GM11168 (cell line): ENCODE measurements around the gene EYA2.

ENCODE experiments used
- in situ Hi-C: fragments of 300-500 bp; cut with MboI; formaldehyde crosslinking; loops from one replicate; pipeline ENCODE4 v1.12.0; 2022; ENCODE audit warnings: low sequenced_read_pairs; ENCODE audit not compliant: unreplicated experiment

Gene EYA2

DNA sequence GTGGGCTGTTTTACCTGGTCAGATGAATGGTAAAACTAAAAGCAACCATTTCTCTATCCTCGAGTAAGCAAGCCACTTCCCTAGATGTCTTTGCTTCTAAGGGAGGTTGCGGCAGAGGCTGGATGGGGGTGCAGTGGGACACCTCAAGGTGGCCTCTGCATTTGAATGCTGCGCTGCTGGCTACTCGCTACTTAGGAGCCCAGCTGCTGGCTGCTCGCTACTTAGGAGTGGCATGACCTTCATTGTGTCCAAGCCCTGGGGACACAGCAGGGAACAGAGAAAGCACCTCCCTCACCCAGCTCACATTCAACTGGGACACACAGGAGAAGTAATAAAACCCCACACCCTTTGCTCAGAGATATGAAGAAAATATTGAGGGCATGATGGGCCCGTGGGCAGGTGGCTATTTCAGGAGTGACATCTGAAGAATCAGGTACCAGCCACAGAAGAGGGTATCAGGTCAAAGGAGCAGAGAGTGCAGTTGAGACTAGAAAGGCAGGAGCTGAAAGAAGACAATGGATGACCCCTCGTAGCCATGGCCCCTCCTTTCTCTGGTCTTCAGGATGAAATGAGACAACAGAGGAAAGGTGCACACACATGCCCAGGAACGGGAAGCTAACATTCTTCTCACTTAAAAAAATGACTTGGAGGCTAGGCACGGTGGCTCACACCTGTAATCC, 312.5 kb downstream of the EYA2 start:
- in situ Hi-C loops, result no loop called here

DNA sequence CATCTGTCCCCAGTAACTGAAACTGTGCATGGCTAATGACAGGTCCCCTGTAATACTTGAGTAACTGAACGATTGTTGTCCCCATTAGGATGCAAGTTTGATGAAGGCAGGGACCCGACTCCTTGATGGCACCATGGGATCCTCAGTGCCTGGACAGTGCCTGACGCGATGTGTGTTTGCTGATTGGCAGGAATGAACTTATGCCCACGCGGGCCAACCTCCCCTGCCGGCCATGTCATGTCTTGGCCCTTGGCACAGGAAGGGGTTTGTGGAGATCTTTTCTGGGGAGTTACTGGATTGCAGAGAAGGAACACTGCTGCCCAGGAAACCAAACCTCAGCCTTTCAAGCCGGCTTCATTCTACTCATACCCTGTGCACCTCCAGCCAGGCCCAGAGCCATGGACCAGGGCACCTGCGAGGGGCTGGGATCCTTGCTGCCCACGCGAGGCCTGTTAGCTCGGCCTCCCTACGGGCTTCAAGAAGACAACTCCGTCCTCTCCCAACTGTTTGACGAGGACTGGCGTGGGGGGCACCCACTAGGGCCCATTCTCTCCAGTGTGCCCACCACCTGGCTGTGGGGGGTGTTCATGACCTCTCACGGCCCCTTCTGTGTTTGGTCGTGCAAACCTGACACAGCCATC, 314.0 kb downstream of the EYA2 start:
- in situ Hi-C loops, result no loop called here

DNA sequence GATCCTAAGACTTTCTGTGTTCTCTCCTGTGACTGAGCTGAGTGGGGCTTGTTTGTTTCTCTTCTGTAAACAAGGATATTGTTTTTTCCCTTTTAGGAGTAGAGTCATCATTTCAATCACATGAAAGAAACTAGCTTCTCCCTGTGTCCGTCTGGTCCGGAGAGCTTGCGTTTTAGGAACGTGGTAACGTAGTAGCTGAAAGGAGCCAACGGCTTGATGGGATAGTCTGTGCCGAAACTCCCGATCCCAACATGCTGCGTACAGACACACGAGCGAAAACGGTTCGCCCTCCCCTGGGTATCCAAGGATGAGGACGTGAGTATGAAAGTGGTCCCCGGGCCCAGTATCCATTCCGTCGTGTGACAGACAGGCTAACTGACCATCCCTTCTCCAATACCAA, 315.3 kb downstream of the EYA2 start:
- in situ Hi-C loops, result loop anchor here (5.0 kb wide), 1 partner anchor 177 kb away; no protein-coding TSS in a partner anchor

DNA sequence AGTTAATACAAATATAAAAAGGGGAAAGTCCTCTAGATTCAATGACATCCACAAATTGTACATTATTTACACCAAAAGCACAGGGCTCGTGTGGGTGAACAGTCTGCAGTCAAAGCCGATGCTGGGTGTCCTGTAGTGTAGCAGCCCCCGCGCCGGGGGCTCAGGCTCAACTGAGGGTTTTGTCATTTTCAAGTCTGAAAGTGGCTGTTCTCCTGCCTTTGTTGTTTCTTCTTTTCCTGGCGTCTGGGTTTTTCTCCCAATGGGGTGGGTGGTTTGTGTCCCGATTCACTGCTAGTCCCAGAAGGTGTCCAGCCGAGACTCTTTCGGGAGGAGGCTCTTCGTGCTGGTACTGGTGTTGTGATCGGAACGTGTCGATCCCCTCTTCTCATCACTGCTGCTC, 315.8 kb downstream of the EYA2 start:
- in situ Hi-C loops, result loop anchor here (5.0 kb wide), 1 partner anchor 177 kb away; no protein-coding TSS in a partner anchor

DNA sequence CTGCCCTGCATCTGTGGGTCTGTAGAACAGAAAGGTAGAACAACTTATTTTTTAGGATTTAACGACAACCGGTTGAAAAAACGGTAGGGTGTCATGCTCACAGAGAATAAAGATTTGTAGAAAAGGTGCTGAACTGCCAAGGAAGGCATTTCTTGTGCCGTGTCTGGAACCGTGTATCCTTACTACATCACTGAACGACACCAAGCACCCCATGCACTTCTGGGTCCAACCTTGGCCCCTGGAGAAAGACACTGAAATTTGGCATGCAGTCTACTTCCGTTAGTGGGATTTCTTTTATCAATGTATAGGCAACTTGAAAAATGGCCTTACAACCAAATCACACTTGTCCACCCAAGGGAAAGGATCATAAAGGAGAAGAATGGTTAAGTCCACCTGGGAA, 316.4 kb downstream of the EYA2 start:
- in situ Hi-C loops, result loop anchor here (5.0 kb wide), 1 partner anchor 176 kb away; no protein-coding TSS in a partner anchor

DNA sequence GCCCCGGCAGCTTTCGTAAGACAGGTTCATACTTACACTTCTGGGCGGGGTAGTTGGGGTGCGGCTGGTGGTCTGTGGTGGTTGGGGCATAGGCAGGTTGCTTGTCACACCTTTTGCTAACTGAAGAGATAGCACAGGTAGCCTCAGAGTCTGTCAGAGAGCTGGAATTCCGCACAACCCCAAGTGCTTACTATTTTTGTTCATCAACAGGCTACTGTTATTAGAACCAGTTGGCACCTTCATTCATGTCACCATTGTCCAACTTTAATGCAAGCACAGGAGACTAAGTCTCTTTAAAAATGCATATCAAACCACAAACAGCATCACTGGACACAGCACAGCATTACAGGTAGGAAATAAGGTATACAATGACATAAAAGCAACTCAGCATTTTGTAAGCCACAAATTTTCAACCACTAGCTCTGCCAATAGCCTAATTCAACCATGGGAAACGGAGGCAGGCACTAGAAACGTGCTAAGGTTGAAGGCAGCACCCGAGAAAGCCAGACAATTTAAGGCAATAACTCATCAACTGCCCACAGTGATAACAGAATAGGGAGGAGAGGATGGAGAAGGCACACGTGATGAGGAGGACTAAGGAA, 318.1 kb downstream of the EYA2 start:
- in situ Hi-C loops, result loop anchor here (5.0 kb wide), 1 partner anchor 175 kb away; no protein-coding TSS in a partner anchor

DNA sequence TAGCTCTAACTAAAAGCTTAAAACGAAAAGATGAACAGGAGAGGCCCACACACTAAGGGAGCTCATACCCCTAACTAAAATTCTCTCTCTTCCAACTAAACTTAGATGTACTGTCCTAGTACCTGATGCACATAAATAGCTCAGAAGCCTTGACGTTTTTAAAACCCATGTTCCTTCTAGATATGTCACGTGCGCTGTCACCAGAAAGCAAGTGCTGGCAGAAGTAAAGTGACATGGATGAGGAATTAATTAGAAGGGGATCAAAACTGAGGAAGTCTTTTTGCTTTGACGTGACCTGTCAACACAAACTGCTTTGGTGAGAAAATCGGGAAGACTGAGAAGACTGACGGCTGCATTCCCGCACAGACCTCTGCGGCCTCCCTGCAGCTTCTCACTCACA, 319.3 kb downstream of the EYA2 start:
- in situ Hi-C loops, result loop anchor here (5.0 kb wide), 1 partner anchor 173 kb away; no protein-coding TSS in a partner anchor

DNA sequence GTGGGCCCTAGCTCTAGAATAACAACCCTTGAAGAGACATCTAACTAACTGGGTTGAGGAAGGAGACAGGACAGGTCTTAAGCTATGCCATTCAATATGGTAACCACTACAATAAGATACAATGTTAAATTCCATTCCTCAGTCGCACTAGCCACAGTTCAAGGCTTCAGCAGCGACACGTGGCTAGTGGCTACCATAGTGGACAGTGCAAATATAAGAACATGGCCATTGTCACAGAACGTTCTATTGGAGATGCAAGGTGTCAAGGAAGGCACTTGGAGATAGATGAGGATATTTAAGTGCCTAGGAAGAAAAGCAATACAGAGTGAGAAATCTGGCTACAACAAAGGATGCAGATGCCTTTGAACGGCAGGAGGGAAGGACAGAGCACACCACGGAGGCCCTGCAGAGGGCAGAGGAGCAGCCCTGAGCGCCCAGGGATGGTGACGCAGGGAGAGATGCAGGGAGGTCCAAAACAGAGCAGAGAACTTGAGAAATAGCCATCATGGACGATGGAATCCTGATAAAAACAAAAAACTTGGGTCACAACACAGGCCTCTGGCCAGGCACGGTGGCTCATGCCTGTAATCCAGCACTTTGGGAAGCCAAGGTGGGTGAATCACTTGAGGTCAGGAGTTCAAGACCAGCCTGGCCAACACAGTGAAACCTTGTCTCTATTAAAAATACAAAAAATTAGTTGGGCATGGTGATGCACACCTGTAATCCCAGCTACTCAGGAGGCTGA, 321.2 kb downstream of the EYA2 start:
- in situ Hi-C loops, result no loop called here

DNA sequence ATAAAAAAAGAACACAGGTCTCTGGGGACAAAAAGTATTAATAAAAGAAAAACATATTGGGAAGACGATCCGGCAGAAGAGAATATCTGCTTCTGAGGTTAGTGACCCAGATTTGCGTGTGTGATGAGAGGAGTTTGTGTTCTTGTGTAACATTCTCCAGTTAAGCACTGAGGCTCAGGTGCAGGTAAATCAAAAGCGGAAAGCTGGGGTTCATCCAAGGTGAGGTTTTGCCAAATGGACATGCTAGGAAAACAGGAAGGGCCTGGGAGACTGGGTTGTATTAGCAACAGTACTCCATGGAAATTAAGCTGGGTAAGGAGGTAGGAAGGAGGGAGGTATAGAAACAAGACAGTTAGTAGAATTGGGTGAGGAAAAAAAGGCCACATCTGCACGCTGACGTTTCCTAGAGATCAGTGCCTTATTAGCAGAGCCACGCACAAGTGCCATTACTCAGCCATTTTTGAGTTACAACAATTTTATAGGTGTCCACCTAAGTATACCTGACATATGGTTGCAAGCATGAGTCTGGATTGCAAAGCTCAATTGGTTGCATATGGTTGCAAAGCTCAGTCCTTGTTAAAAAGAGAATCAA, 322.3 kb downstream of the EYA2 start:
- in situ Hi-C loops, result no loop called here

DNA sequence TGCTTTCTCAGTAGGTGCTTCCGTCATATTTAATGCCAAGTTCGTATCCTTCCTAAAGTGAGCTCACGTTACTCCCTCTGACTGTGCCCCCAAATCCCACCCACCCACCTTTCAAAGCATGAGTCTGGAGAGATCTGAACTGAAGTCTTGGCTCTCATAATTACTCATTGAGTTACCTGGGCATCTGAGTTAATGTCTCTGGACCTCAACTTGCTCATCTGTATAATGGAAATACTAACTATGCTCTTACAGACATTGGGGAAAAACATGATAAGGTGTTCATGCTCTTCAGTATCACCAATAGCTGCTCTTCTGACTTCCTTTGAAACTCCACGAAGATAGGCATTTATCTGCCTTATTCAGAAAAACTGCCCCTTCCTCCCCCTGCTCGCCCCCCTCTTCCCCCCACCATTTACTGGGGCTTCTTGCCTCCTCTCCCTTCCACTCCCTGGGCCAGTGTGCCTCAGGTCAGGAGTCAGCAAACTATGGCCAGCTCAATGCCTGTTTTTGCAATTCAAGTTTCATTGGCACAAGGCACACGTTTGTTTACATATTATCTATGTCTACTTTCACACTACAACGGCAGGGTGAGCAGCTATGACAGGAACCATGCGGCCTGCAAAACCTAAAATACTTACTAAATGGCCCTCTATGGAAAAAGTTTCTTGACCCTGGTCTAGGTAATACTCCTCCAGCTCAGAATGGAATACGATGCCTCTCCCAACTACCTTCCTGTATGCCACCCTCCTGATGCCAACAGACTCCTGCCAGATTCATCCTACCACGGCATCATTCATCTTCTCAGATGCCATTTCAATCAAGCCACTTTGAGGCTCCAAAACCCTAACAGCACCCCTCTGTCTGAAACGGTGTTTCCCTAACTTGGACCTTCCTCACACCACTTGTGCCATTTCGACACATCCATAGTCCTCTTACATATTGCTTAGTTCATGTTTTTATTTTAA, 323.1 kb downstream of the EYA2 start:
- in situ Hi-C loops, result no loop called here

DNA sequence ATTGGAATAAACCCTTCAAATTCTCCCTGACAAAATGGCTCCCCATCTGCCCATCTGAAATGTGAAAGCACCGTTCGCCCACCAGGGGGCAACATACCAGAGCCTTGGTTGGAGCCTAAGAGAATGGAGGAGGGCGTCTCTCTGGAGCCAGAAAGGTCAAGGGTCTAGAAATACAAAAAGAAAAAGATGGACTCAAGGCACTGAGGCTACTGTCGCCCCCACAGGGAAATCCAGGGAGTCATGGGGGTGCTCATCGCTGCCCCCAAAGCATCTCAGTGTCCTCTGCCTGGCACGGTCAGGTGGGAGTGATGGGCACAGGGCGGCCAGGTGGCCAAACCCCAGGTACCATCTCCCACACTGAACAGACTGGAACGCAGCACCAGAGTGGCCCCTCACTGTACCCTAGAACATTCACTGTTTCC, 325.5 kb downstream of the EYA2 start:
- in situ Hi-C loops, result no loop called here

DNA sequence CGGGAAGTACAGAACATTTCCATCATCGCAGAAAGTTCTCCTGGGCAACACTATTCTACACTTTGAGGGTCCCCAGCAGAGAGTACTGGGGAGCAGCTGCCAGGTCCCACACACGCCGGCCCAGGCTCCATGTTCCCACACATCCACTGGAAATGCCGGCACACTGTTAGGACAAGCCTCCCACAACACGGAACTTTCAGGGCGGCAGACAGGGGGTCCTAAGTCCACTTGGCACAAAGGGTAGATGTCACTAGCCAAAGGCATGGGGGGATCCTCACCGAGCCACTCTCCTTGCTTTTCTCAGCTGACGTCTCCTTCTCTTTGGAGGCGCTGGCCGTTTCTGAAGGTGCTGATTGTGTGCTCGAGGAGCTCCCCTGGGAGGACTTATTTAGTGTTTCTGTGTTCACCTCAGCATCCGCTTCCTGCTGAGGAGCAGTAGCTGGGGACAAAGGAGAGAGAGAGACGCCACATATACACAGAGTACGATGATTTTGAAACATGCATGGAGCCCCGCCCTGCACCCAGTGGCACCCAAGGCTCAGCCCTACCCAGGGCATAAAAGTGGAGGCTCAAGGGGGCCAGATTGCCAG, 326.5 kb downstream of the EYA2 start:
- in situ Hi-C loops, result no loop called here

DNA sequence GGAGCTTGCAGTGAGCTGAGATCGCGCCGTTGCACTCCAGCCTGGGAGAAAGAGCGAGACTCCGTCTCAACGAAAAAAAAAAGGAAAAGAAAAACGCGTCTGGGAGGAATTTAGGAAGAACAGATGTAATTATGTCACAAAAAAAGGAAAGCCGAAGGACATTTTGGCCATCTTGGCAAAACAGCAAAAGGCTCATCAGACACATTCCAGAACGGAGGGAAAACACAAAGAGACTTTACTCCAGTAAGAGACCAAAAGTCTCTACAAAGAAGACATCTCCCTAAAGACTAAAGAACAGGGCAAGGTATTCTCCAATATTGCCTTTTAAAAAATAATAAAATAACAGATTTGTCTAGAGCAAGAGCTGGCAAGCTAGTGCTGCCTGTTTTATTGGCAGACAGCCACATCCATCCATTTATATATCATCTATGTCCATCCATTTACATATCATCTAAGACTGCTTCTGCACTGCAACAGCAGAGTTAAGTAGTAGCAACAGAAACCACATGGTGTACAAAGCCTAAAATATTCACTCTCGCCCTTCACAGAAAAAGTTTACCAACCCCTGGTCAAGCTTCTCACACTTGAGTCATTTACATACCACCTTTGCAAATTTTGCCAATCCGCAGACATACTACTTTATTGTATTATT, 328.0 kb downstream of the EYA2 start:
- in situ Hi-C loops, result no loop called here

DNA sequence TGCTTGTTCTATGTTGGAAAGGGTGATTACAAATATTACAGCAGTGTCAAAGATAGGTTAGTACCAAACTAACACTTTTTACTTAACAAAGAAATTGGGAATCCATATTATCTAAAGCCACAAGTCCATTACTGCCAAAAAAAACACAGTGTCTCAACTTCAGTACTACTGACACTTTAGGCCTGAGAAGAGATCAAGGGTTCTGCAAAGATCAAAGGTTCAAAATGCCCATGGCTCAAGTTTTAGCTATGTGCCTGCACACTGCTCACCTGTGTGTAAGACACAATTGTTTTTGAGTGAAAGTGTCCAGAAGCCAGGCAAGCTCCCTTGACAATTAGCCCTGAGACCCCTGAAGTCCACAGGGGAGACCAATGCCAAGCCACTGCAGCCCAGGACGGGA, 329.3 kb downstream of the EYA2 start:
- in situ Hi-C loops, result no loop called here

DNA sequence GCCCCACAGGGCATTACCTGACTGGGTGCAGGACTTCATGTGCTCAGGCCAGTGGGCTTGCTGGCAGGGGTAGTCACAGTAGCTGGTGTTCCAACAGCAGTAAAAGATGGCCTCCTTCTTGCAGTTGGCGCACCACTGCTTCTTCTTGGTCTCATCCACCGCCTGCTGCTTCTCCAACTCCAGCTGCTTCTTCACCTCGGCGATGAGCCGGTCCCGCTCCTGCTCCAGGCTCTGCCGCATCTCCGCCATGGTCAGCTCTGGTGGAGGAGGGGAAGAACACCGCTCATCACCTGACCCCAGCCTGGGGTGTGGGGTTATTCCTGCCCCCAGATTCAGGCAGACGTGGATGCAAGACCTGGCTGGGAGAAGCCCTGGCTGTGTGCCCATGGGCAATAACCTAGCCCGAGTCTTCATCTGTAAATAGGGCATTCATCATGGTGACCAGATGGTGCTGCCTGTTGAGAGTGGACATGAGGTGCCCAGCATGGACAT, 329.7 kb downstream of the EYA2 start:
- in situ Hi-C loops, result no loop called here

DNA sequence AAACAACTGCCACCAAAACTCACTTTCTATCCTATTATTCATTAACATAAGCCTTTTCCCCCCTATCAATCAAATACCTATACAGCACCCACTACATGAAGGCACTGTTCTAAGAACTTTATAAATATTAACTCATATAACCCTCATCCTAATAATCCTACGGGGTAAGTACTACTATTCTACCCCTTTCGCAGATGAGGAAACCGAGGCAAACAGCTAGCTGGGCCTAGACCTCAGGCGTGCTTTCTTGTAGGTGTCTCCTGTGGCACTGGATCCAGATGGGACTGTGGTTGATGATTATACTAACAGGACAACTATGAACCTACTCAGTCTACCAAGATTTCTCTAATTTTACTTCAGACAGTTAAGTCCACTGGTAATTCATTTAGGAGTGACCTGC, 330.2 kb downstream of the EYA2 start:
- in situ Hi-C loops, result no loop called here

DNA sequence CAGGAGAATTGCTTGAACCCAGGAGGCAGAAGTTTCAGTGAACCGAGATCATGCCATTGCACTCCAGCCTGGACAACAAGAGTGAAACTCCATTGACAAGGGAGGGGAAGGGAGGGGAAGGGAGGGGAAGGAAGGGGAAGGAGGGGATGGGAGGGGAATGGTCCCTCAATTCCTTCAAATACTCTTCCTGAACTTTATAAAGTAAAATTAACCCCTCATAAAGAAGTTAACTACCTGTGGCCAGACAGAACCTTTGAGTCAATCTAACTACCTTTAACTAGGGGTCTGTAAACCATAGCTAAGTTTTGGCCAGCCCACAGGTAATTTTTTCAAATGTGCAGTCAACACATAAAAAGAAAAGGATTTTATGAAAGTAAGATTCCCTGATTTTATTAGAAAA, 330.8 kb downstream of the EYA2 start:
- in situ Hi-C loops, result no loop called here

DNA sequence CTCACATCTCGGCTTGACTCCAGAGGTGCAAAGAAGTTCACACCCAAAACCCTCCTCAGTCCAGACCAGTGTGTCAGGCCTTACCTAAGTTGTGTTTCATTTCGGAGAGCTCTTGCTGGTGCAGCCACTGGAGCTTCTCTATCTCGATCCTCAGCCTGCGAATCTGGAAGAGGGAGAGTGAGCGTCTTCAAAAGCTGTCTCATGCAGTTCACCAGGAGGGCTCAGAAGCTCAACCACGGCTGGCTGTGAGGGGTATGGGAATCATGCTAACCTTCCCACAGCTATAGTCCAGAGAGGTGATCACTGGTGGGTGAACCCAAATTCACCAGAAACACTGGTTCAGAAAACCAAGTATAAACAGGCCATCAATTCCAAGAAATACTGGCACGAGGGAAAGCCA, 332.5 kb downstream of the EYA2 start:
- in situ Hi-C loops, result no loop called here
